Pancreas (tissue), 10 donors: ENCODE measurements around the gene MEGF11. TPM values are rescaled to one million over a fixed set of nuclear protein-coding genes. Genes with fewer than 3 reads are reported as not detected.

ENCODE experiments used
- ATAC-seq, 4 donors: fragments of 200-7000 bp; cut with Tn5 transposase; one replicate each; pipeline versions ENCODE4 v1.8.0 to v1.9.1; 2020; ENCODE audit warnings: mild to moderate bottlenecking in 4 of 4, moderate library complexity in 4 of 4
- DNase-seq, 6 donors: peaks; one replicate each; pipeline ENCODE4 v3.0.0-alpha.2; 2020
- FAIRE-seq: peaks from 2 replicates; lab custom pipeline; 2012; peaks lifted over from hg19 to GRCh38; lab: Jason Lieb, UNC
- H3K27ac ChIP-seq, 4 donors: fragments of 200-600 bp; sonication (generic); 1 replicate in 3 of 4; 2 replicates in 1 of 4; pipeline versions ENCODE4 v1.5.0 to v1.8.0; 2020
- H3K27me3 ChIP-seq, 4 donors: fragments of 200-600 bp; one replicate each; pipeline ENCODE4 v1.8.0; 2021
- H3K36me3 ChIP-seq, 3 donors: fragments of 200-600 bp; sonication (generic) in 1 of 3; one replicate each; pipeline versions ENCODE4 v1.5.0 to v1.8.0; 2020 to 2021
- H3K4me1 ChIP-seq, 3 donors: fragments of 200-600 bp; one replicate each; pipeline ENCODE4 v1.8.0; 2021
- H3K4me3 ChIP-seq, 4 donors: fragments of 200-600 bp; sonication (generic) in 2 of 4; one replicate each; pipeline versions ENCODE4 v1.5.0 to v1.8.0; 2020 to 2021
- H3K9me3 ChIP-seq, 4 donors: fragments of 200-600 bp; one replicate each; pipeline ENCODE4 v1.8.0; 2021
- WGBS, 2 donors: extraction: QIAGEN DNeasy Blood & Tissue Kit; methylation state at CpG; one replicate each; pipeline ENCODE4 v1.1.7; 2013; 5-methylcytosine and 5-hydroxymethylcytosine counted together
- intact Hi-C, 3 donors: fragments of 100-400 bp; cut with DNase I; formaldehyde crosslinking; loops; one replicate each; pipeline versions ENCODE4 v1.11.1 to v1.14.2; 2022
- polyA plus RNA-seq, 2 donors: library from polyadenylated mRNA; stranded (reverse); fragments of 200-250 nt; gene quantifications; one replicate each; pipeline ENCODE4 v1.2.3, GENCODE V29; 2013
- total RNA-seq, 6 donors: library from RNA; stranded (reverse); fragmentation: NEBNext Ultra II Directional in 4 of 6; extraction: Animal tissue kit (Norgen Biotek cat#: 25700) in 4 of 6; gene quantifications; one replicate each; pipeline versions ENCODE4 v1.2.1 to v1.2.4, GENCODE V29; 2021 to 2023
- TF ChIP-seq, protein P1 (sequence below), 4 donors: fragments of 200-600 bp; sonication (generic) in 3 of 4; IDR thresholded peaks; one replicate each; pipeline versions ENCODE4 v1.5.0 to v1.8.0; 2021; ENCODE audit warnings: antibody characterized with exemption in 4 of 4
- donor health status: healthy with polysubstance abuse.
- donor health status: DM: no; HTN: no; CAD: no; lungs with moderate emphysema.
- donor health status: DM: no; HTN: no; CAD: no.
- donor health status: control.
- donor health status: control.
- donor health status: Bipolar disorder and iron deficiency.
- donor health status: DM: yes; HTN: yes; CAD: no.
- donor health status: DM: no; HTN: no; CAD: no.
- donor health status: DM: no; HTN: no; CAD: no.
- donor health status: DM: yes; HTN: yes; CAD: no.

The MEGF11 gene
- total and polyA plus RNA-seq, 8 donors = 0.19 to 0.87 (median 0.37) TPM

DNA sequence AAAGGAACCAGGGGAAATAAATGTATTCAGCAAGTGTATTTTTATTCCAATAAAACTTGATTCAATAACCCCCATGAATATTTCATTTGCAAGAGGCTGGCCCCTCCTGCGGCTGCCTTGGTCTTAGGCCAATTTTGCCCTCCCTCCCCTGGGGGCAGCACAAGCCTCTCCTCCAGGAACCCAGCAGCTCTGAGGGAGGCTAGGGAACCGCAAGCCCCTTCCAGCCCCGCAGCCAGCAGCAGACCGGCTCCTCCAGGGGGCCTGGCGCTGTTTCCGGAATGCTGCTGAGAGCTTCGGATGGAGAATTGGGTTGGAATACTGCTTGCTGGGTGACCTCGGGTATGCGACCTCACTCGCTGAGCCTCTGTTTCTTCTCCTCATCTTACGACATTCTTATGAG, 234.2 kb downstream of the MEGF11 start:
- intact Hi-C loops = no loop called here
- TF ChIP-seq, protein P1, sequence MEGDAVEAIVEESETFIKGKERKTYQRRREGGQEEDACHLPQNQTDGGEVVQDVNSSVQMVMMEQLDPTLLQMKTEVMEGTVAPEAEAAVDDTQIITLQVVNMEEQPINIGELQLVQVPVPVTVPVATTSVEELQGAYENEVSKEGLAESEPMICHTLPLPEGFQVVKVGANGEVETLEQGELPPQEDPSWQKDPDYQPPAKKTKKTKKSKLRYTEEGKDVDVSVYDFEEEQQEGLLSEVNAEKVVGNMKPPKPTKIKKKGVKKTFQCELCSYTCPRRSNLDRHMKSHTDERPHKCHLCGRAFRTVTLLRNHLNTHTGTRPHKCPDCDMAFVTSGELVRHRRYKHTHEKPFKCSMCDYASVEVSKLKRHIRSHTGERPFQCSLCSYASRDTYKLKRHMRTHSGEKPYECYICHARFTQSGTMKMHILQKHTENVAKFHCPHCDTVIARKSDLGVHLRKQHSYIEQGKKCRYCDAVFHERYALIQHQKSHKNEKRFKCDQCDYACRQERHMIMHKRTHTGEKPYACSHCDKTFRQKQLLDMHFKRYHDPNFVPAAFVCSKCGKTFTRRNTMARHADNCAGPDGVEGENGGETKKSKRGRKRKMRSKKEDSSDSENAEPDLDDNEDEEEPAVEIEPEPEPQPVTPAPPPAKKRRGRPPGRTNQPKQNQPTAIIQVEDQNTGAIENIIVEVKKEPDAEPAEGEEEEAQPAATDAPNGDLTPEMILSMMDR (IDR thresholded peaks at IDR 0.05) = no peak
- FAIRE-seq (no peak), ATAC-seq (no peak), DNase-seq (no peak)
- Histone ChIP-seq H3K27me3 (no peaks in the 10 kb centered on the region), H3K9me3 (no peaks in the 10 kb centered on the region), H3K36me3 (no peaks in the 10 kb centered on the region), H3K4me1 (no peaks in the 10 kb centered on the region), H3K4me3 (no peak overlapping the region), H3K27ac (no peak overlapping the region)
- 73 to 81% methylated on average over 11 of the region's 11 CpGs for WGBS, 2 donors

DNA sequence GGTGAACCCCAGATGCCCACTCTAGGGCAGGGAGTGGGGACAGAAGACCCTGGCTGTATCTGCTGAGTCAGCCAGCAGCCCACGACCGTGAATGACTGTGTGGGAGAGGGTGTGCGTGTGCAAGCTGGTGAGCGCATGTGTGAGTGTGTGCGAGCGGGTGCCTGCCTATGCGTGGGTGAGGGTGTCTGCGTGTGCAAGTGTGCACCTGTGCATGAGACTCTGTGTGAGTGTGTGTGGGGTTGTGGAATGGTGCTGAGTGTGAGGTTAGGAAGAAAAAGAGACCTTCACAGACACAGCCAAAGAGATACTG, 235.1 kb downstream of the MEGF11 start:
- ATAC-seq (no peak), FAIRE-seq (no peak), DNase-seq (no peak)
- no peaks in the 10 kb centered on the region for H3K36me3 ChIP-seq
- TF ChIP-seq, protein P1 (IDR thresholded peaks at IDR 0.05) = no peak
- H3K4me1 ChIP-seq = no peaks in the 10 kb centered on the region
- no peaks in the 10 kb centered on the region for H3K27me3 ChIP-seq
- intact Hi-C loops = no loop called here
- H3K4me3 ChIP-seq = no peak overlapping the region
- 86% methylated on average over 8 of the region's 8 CpGs for WGBS, 2 donors
- no peak overlapping the region for H3K27ac ChIP-seq
- no peaks in the 10 kb centered on the region for H3K9me3 ChIP-seq

DNA sequence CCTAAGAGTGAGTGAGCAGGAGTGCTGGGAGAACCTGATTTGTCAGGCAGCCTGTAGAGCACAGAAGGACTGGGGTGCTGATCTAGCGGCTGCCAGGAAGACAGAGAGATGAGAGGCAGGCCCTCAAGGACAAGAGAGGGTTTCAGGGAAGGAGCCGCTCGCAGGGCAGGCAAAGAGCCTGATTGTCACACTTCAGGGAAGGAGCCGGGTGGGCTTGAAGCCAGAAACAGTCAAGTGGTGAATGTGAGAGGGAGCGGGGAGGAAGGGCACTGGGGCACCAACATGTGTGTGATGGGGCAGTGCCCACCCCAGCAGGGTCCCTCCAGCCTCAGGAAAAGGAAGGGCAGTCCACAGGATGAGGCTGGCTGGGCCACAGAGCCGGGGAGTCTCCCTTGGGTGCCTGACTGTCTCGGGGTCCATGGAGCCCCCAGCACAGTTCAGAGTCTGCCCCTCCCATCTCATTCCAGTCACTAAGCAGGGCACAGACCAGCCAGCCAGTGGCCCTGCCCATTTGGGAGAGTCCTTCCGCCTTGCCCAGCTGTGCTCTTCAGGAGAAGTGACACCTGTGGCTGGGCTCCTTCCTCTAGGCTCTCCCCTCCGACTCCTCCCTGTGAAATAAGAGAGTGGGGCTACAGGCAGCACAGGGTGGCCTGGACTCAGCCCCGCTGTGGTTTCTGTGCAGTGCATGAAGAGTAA, 235.6 kb downstream of the MEGF11 start:
- DNase-seq (no peak), FAIRE-seq (no peak), ATAC-seq (no peak)
- no peaks in the 10 kb centered on the region for H3K9me3 ChIP-seq
- no peaks in the 10 kb centered on the region for H3K27me3 ChIP-seq
- no peak overlapping the region for H3K27ac ChIP-seq
- H3K4me1 ChIP-seq = no peaks in the 10 kb centered on the region
- WGBS, 2 donors = 87 to 88% methylated on average over 10 of the region's 10 CpGs
- no peaks in the 10 kb centered on the region for H3K36me3 ChIP-seq
- intact Hi-C loops = no loop called here
- TF ChIP-seq, protein P1 (IDR thresholded peaks at IDR 0.05) = no peak
- H3K4me3 ChIP-seq = no peak overlapping the region

DNA sequence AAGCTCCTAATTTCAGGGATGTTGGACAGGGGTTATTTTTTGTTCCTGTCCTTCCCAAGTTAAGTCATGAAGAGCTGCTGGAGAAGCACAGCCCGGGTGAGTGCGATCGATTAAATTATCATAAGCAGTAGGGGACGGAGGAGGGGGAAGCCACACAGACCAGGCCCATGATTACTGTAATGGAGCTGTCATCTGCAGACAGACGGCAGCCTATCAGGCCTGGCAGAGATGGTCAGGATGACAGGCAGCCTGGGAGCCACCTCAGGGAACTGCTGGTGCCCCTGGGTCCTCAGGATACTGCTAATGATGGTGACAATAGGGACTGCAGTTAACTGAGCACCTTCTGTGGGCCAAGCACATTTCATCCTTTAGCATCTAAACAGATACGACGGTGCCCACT, 236.6 kb downstream of the MEGF11 start:
- no peak overlapping the region for H3K27ac ChIP-seq
- no peak overlapping the region for H3K4me3 ChIP-seq
- intact Hi-C loops = no loop called here
- no peaks in the 10 kb centered on the region for H3K27me3 ChIP-seq
- ATAC-seq (no peak), DNase-seq (no peak), FAIRE-seq (no peak)
- H3K4me1 ChIP-seq = no peaks in the 10 kb centered on the region
- TF ChIP-seq, protein P1 (IDR thresholded peaks at IDR 0.05) = no peak
- WGBS, 2 donors = 74 to 79% methylated on average over 7 of the region's 7 CpGs
- no peaks in the 10 kb centered on the region for H3K36me3 ChIP-seq
- H3K9me3 ChIP-seq = no peaks in the 10 kb centered on the region

DNA sequence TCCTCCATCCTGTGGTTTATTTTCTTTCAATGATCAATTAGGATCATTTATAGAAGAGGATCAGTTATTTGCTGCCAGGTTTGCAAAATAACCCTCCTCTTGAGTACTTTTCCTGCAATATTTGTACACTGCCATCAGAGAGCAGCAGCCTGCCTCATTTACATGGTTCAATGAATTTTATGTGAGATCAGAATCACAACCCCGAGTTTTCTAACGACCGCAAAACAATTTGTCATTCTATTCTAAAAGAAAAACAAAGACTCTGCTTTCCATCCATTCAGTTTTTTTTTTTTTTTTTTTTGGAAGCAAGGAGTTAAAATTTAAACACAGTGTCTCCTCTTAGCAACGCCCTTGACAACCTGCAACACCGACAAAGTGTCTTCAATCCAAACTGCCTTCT, 237.4 kb downstream of the MEGF11 start:
- no peaks in the 10 kb centered on the region for H3K4me1 ChIP-seq
- ATAC-seq (no peak), DNase-seq (no peak), FAIRE-seq (no peak)
- TF ChIP-seq, protein P1 (IDR thresholded peaks at IDR 0.05) = no peak
- no peaks in the 10 kb centered on the region for H3K36me3 ChIP-seq
- no peak overlapping the region for H3K4me3 ChIP-seq
- WGBS, 2 donors = 50 to 57% methylated on average over 5 of the region's 5 CpGs
- H3K27me3 ChIP-seq = no peaks in the 10 kb centered on the region
- intact Hi-C loops = no loop called here
- no peak overlapping the region for H3K27ac ChIP-seq
- no peaks in the 10 kb centered on the region for H3K9me3 ChIP-seq
